Measurements from ENCODE around the gene STXBP6. TPM values are rescaled to one million over a fixed set of nuclear protein-coding genes. Genes with fewer than 3 reads are reported as not detected.

STXBP6 gene
- total and polyA plus RNA-seq, 5 experiments from 2014 or later, result 0.61 TPM; not detected in 4

DNA sequence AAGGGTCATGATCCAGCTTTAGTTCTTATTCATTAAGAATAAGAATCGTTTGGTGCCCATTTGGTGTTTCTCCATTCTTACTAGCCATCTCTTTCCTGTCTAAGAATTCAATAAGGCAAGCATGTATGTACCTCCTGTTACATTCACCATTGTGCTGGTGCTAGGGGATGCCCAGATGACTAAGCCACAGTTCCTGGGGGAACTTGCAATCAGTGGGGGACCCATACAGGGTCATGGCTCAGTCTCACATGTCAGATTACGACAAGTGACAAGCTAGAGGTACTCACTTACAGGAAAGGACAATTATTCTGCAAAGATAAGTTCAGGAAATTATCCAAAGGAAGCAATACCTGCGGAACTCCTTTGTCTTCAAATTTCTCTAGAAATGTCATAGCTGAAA is 125.4 kb downstream of the STXBP6 start:
- Mint-ChIP-seq H3K4me1 (no peaks in the 10 kb centered on the region), H3K36me3 (no peaks in the 10 kb centered on the region), H3K27ac (no peak overlapping the region), H3K4me3 (no peak overlapping the region), H3K27me3 (peaks cover 3 to 18% (median 12%) of the 10 kb centered on the region in 5 donors), H3K9me3 (no peaks in the 10 kb centered on the region)
- POLR2A ChIA-PET, result no interaction called here
- ATAC-seq, result no peak
- DNase-seq, result no peak

DNA sequence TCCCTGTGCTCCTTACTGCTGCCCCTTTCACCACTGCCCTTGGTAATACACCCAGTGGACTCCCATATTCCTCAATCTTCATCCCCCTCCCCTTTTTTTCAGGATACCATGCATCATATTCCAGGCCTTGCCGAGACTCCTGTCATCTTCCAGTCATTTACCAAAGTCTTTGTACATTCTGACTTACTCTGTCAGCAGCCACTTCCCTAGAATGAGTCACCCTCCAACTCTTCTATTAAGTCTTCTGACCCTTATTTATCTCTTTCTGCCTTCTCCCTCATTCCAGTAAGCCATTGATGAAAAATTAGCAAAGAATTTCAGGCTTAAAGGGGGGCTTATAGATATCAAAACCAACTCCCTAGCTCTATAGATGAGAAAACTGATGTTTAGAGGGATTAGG is 128.0 kb downstream of the STXBP6 start:
- no peak for ATAC-seq
- H3K36me3 Mint-ChIP-seq, result no peaks in the 10 kb centered on the region
- peaks cover 4 to 24% (median 16%) of the 10 kb centered on the region in 5 donors for H3K27me3 Mint-ChIP-seq
- no peak overlapping the region for H3K27ac Mint-ChIP-seq
- H3K4me1 Mint-ChIP-seq, result no peaks in the 10 kb centered on the region
- no peak for DNase-seq
- no peaks in the 10 kb centered on the region for H3K9me3 Mint-ChIP-seq
- POLR2A ChIA-PET, result no interaction called here
- H3K4me3 Mint-ChIP-seq, result no peak overlapping the region

DNA sequence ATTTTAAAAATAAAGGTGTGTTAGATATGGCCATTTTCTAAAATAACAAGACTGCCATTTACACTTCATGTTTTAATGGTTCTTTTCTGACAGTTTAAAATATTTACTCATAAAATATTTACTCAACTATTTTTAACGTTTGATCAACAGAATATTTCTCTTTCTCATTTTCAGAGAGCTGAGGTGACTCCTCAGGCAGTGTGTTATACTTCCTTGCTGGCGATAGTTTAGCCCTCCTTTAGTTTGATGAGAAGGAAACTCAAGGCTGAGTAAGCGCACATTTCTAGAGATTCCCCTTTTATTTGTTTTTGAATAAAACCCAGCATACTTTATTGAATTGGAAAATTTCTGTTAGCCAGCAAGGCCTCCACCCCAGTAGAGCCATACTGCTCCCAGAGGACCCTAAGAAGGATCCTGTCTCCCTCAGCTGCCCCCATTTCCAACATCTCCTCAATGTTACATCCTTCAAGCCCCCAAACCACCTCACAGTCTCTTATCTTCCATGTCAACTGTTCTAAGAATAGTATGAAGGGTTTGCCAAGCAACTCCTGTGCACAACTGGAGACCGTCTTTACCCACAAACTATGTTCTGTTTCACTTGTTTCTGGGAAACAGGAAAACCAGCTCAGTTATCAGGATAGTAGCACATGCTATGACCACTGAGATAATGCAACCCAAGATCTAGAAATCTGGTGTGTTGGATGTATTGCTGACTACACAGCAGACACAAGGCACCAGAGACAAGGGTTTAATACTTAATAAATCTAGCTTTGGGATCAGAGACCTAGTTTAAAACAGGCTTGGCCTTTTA is 129.5 kb downstream of the STXBP6 start:
- Mint-ChIP-seq H3K27me3 (peaks cover 7 to 26% (median 19%) of the 10 kb centered on the region in 5 donors), H3K36me3 (no peaks in the 10 kb centered on the region), H3K4me1 (no peaks in the 10 kb centered on the region), H3K4me3 (no peak overlapping the region), H3K27ac (no peak overlapping the region), H3K9me3 (no peaks in the 10 kb centered on the region)
- DNase-seq (no peak), ATAC-seq (no peak)
- POLR2A ChIA-PET, result no interaction called here

DNA sequence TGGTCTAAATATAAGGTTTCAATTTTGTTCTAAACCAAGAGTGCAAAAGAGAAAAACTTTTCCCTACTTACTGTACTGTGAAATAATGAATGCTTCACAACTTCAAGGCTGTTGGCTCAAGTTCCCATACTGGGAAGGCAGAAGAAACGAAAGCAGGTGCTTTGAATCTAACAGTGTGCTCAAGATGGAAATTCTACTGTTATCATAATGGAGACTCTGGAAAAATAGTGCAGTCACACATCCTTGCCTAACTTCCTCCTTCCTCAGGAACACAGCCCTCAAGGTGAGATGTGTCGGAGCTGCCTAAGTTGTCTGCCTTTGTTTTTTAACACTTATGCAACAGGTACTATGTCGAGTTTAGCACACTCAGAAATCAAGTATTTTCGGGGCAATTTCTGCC is 131.1 kb downstream of the STXBP6 start:
- Mint-ChIP-seq H3K36me3 (no peaks in the 10 kb centered on the region), H3K27ac (no peak overlapping the region), H3K9me3 (no peaks in the 10 kb centered on the region), H3K27me3 (peaks cover 5 to 34% (median 23%) of the 10 kb centered on the region in 5 donors), H3K4me1 (no peaks in the 10 kb centered on the region), H3K4me3 (no peak overlapping the region)
- POLR2A ChIA-PET, result no interaction called here
- no peak for ATAC-seq
- DNase-seq, result no peak

DNA sequence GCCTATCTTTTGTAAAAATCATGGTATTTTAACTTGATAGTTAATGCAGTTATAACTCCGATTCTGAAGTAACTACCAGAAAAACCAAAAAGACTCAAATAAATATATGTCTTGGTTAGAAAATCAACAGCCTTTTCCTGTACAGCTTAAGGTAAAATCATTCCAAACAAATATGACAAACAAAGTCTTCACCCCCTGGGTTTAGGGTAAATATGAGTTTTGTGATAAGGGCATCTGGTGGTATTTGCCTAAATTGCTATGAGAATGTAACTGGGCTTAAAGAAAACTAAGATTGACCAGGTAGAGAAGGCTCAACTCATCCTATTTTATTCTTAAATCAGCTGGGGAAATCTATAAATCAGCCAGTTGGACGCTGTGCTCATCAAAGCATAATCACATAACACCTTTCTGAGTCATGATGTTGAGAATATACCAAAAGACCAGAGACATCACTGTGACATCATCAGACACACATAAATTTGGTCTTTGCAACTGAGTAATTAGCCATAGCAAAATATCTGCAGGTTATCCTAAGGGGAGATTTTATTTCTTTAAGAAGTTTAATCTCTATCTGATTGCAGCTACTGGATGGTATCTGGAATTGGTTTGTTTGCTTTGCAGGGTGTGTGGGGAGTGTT is 133.9 kb downstream of the STXBP6 start:
- Mint-ChIP-seq H3K9me3 (no peaks in the 10 kb centered on the region), H3K4me3 (no peak overlapping the region), H3K4me1 (no peaks in the 10 kb centered on the region), H3K36me3 (no peaks in the 10 kb centered on the region), H3K27me3 (peaks cover 3 to 33% (median 29%) of the 10 kb centered on the region in 5 donors), H3K27ac (no peak overlapping the region)
- no peak for ATAC-seq
- POLR2A ChIA-PET, result no interaction called here
- DNase-seq, result no peak

DNA sequence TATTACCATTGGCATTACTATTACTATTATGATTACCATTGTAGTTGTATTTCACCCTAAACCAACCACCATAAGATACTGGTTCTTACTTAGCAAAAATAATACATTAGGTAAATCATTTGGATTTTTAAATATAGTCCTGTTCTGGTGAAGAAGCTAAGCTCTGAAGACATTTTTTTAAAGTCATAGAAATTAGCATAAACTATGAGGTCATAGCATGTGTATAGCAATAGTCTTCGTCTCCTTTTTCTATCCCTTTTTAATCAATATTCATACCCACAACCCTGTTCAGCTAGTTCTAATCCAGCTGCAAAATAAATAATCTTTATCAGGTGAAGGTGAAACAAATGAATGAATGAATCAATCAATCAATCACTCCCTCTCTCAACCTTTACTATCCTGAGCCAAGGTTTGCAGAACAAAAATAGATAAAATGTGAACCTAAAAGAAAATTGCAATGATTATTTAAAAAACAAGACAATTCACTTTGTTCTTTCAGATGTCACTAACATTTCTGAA is 134.5 kb downstream of the STXBP6 start:
- peaks cover 6 to 39% (median 31%) of the 10 kb centered on the region in 5 donors for H3K27me3 Mint-ChIP-seq
- no peak overlapping the region for H3K4me3 Mint-ChIP-seq
- POLR2A ChIA-PET, result no interaction called here

DNA sequence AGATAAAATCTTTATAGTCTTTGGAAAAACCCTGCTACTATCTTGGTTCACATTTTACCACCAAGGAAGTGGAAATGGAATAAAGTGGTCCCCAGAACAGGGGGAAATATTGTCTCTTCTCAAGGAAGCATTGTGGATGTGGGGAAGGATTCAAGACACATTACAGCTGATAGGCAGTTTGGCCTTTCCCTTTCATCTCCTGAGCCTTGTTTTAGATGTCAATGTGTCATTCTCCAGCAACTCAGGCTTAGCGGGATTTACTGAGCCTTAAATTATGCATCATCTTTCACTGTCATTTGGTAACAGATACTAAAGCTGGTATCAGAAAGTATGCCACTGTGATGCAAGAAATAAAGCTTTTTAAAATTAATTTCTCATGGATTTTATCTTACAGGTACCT is 136.2 kb downstream of the STXBP6 start:
- POLR2A ChIA-PET, result no interaction called here
- Mint-ChIP-seq H3K4me1 (no peaks in the 10 kb centered on the region), H3K4me3 (no peak overlapping the region)

More for the DNA sequence above, 134.5 kb downstream of the STXBP6 start:
- H3K36me3 Mint-ChIP-seq, result no peaks in the 10 kb centered on the region
- no peak overlapping the region for H3K27ac Mint-ChIP-seq
- no peaks in the 10 kb centered on the region for H3K4me1 Mint-ChIP-seq
- ATAC-seq (no peak), DNase-seq (no peak)
- H3K9me3 Mint-ChIP-seq, result no peaks in the 10 kb centered on the region

DNA sequence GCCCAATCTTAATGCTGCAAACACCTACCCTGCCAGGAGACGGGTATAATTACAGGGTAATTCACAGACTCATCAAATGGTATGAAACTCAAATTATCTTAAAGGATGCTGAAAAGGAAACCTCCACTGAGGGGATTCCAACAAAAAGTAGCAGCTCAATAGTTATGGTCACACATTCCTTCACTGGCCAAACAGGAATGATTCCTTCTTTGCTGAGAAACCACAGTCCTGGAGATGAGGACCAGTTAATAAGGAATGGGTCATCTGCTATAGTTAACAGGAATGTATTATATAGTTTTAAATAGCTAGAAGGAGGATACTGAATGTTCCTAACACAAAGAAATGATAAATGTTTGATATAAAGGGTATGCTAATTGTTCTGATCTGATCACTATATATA is 136.9 kb downstream of the STXBP6 start:
- Mint-ChIP-seq H3K27me3 (peaks cover 14 to 57% (median 31%) of the 10 kb centered on the region in 5 donors), H3K27ac (no peak overlapping the region), H3K4me3 (no peak overlapping the region), H3K9me3 (no peaks in the 10 kb centered on the region), H3K4me1 (no peaks in the 10 kb centered on the region), H3K36me3 (no peaks in the 10 kb centered on the region)
- ATAC-seq (no peak), DNase-seq (no peak)
- POLR2A ChIA-PET, result no interaction called here

More for the DNA sequence above, 136.2 kb downstream of the STXBP6 start:
- no peak overlapping the region for H3K27ac Mint-ChIP-seq
- ATAC-seq (no peak), DNase-seq (no peak)
- H3K36me3 Mint-ChIP-seq, result no peaks in the 10 kb centered on the region
- peaks cover 11 to 49% (median 29%) of the 10 kb centered on the region in 5 donors for H3K27me3 Mint-ChIP-seq
- H3K9me3 Mint-ChIP-seq, result no peaks in the 10 kb centered on the region

DNA sequence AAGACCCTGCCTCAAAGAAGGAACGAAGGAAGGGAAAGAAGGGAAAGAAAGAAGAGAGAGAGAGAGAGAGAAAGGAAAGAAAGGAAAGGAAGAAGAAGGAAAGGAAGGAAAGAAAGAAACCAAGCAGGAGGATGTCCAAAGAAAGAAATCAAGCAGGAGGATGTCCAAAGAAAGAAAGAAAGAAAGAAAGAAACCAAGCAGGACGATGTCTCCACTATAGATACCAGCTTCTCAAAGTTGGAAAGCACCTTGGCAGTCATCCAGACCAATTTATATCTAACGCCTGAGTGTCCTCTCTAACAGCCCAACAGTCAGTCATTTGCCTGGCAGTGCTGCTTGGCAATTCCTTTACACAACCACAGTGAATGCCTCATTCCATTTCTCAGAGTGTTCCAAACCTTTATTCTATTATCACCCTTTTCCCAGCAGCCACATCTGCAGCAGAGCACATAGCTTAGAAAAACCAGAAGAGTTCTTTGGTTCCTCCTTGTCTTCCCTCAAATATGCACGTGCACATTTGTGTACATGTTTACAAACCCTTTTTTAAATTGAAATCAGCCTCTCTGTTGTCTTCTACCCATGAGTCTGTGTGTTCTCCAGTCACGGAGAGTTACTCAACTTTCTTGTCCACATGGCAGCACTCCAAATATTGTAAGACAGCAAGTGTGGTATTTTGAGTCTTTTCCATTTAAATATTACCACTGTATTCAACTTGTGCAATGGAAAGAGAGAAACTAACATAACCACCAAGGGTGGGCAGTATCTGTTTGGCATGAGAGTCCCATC is 138.4 kb downstream of the STXBP6 start:
- no peak for ATAC-seq
- Mint-ChIP-seq H3K4me1 (no peaks in the 10 kb centered on the region), H3K9me3 (no peaks in the 10 kb centered on the region), H3K36me3 (no peaks in the 10 kb centered on the region), H3K27me3 (peaks cover 12 to 55% (median 26%) of the 10 kb centered on the region in 5 donors), H3K4me3 (no peak overlapping the region), H3K27ac (no peak overlapping the region)
- no peak for DNase-seq
- POLR2A ChIA-PET, result no interaction called here

DNA sequence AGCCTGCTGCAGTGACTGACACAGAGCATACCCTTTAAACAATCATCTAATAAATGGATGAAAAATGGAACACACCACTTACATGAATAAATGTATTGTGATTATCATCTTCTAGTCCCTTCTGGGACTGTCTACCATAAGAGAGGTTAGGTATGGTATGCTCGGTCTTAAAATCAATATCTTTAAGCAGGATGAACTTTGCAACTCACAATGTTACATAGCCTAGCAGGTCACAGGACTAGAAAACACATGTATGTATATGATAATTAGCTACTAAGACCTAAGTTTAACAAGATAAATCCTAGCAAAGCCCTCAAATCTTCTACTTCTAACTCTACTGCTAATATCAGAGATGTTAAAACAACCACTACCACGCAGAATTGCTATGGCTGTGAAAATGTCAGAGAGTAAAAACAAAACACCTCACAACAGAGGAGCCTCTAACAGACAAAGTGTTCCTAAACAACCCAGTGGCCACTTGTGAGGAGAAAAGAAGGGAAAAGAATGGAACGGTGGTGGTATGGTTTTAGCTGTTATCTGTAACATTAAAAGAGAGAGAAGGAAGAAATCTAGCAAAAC is 139.4 kb downstream of the STXBP6 start:
- Mint-ChIP-seq H3K9me3 (no peaks in the 10 kb centered on the region), H3K4me3 (no peak overlapping the region), H3K36me3 (no peaks in the 10 kb centered on the region), H3K27me3 (peaks cover 12 to 48% (median 30%) of the 10 kb centered on the region in 5 donors), H3K27ac (no peak overlapping the region), H3K4me1 (no peaks in the 10 kb centered on the region)
- no peak for ATAC-seq
- no peak for DNase-seq
- POLR2A ChIA-PET, result no interaction called here

DNA sequence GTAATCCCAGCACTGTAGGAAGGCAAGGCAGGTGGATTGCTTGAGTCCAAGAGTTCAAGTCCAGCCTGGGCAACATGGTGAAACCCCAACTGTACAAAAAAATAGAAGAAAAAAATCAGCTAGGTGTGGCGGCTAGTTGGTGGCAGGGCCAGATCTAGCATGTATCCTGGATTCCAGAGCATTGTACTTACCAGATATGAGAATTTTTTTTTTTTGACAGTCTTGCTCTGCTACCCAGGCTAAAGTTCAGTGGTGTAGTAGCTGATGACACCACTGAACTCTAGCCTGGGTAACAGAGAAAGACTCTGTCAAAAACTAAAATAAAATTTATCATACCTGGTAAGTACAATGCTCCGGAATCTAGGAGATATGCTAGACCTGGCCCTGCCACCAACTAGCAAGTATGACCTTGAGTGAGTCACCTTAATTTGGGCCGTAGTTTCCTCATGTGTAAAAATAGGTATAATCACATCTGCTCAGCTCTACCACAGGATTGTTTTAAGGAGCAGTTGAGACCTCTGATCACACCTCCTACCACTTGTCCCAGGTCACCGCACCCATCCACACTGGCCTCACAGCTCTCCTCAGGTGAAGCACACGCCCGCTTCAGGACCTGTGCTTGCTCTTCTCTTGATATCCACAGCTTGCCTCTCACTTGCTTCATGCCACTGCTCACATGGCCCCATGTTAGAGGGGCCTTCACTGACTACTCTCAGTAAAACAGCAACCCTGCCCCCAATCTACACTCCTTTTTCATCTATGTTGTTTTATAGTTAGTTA is 140.2 kb downstream of the STXBP6 start:
- Mint-ChIP-seq H3K4me1 (no peaks in the 10 kb centered on the region), H3K4me3 (no peak overlapping the region), H3K36me3 (no peaks in the 10 kb centered on the region), H3K27me3 (peaks cover 13 to 45% (median 32%) of the 10 kb centered on the region in 5 donors), H3K27ac (no peak overlapping the region), H3K9me3 (no peaks in the 10 kb centered on the region)
- DNase-seq (no peak), ATAC-seq (no peak)
- POLR2A ChIA-PET, result no interaction called here

DNA sequence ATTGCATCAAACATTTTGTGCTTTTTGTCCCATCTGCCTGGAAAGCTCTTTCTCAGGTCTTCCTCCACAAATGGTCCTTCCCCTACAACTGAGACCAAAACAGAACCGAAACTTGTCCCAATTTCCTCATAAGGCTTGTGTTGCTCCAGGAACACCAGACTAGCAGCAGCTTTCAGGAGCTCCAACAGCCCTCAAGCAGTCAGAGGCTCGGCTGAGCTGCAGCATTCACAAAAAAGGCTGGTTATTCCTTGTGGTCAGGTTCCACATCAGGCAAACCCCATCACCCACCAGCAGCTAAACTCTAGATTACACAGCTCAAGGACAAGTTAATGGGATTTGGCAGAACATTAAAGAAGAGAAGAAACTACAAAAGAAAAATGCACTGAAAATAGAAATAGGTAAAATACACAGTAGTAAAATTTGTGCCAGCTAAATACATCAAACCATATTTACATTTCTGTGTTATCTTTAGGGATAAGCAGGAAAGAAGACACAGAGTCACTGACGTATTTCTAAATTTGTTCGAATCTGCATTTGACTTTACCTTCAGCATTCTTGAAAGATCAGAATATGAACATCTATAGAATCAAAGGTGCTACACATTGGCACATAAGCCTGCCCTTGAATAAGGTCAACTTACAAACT is 141.2 kb downstream of the STXBP6 start:
- no peaks in the 10 kb centered on the region for H3K4me1 Mint-ChIP-seq
- ATAC-seq, result no peak

More for the DNA sequence above, 141.2 kb downstream of the STXBP6 start:
- no peaks in the 10 kb centered on the region for H3K9me3 Mint-ChIP-seq
- H3K27me3 Mint-ChIP-seq, result peaks cover 17 to 38% (median 28%) of the 10 kb centered on the region in 5 donors
- no peak for DNase-seq
- no peak overlapping the region for H3K27ac Mint-ChIP-seq
- POLR2A ChIA-PET, result no interaction called here
- H3K4me3 Mint-ChIP-seq, result no peak overlapping the region
- no peaks in the 10 kb centered on the region for H3K36me3 Mint-ChIP-seq

All from naive thymus-derived CD8-positive, alpha-beta T cell (primary cell).